Heart right ventricle (tissue), 16 donors: ENCODE results near the gene ZW10. TPM values are rescaled to one million over a fixed set of nuclear protein-coding genes. Genes with fewer than 3 reads are reported as not detected.
"Not testable (repeated sequence)": the region's sequence is repeated elsewhere in the genome, so short reads cannot be mapped to it uniquely, and the experiment has no call there.

Experiments
- ATAC-seq, 8 donors: fragments of 200-7000 bp; cut with Tn5 transposase; one replicate each; pipeline ENCODE4 v1.9.1; 2020; ENCODE audit warnings: mild to moderate bottlenecking in 8 of 8, moderate library complexity in 8 of 8, moderate number of reproducible peaks in 1 of 8
- DNase-seq, 2 donors: peaks; one replicate each; pipeline ENCODE4 v3.0.0-alpha.2; 2020
- H3K27ac ChIP-seq, 10 donors: fragments of 200-600 bp; sonication (generic) in 2 of 10; one replicate each; pipeline versions ENCODE4 v1.5.0 to v1.8.0; 2020 to 2022; ENCODE audit warnings: mild to moderate bottlenecking in 3 of 10
- H3K27me3 ChIP-seq, 7 donors: fragments of 200-600 bp; one replicate each; pipeline ENCODE4 v1.8.0; 2021 to 2022; ENCODE audit warnings: mild to moderate bottlenecking in 2 of 7
- H3K36me3 ChIP-seq, 9 donors: fragments of 200-600 bp; sonication (generic) in 1 of 9; one replicate each; pipeline versions ENCODE4 v1.5.0 to v1.8.0; 2020 to 2022; ENCODE audit warnings: mild to moderate bottlenecking in 2 of 9
- H3K4me1 ChIP-seq, 9 donors: fragments of 200-600 bp; sonication (generic) in 1 of 9; one replicate each; pipeline versions ENCODE4 v1.5.0 to v1.8.0; 2020 to 2022; ENCODE audit warnings: mild to moderate bottlenecking in 4 of 9
- H3K4me3 ChIP-seq, 10 donors: fragments of 200-600 bp; sonication (generic) in 2 of 10; one replicate each; pipeline versions ENCODE4 v1.5.0 to v1.8.0; 2020 to 2022; ENCODE audit warnings: mild to moderate bottlenecking in 7 of 10, moderate library complexity in 2 of 10
- H3K9me3 ChIP-seq, 11 donors: fragments of 200-600 bp in 10 of 11; sonication (generic) in 2 of 11; one replicate each; pipeline versions ENCODE4 v1.5.0 to v1.8.0; 2013 to 2022; ENCODE audit warnings: mild to moderate bottlenecking in 2 of 11, control low read depth in 1 of 11, moderate library complexity in 1 of 11
- CTCF ChIP-seq, 9 donors: fragments of 200-600 bp; sonication (generic) in 2 of 9; IDR thresholded peaks; one replicate each; pipeline versions ENCODE4 v1.5.0 to v1.8.0; 2021 to 2022; ENCODE audit warnings: antibody characterized with exemption in 9 of 9, mild to moderate bottlenecking in 5 of 9, moderate library complexity in 1 of 9
- WGBS, 2 donors: extraction: QIAGEN DNeasy Blood & Tissue Kit; methylation state at CpG; one replicate each; pipeline ENCODE4 v1.1.7; 2013; ENCODE audit warnings: inconsistent platforms in 1 of 2; 5-methylcytosine and 5-hydroxymethylcytosine counted together
- intact Hi-C, 10 donors: fragments of 100-400 bp; cut with DNase I; formaldehyde crosslinking; loops; one replicate each; pipeline versions ENCODE4 v1.11.1 to v1.14.2; 2022
- polyA plus RNA-seq, 2 donors: library from polyadenylated mRNA; stranded (reverse); fragments of 200-250 nt; gene quantifications; one replicate each; pipeline ENCODE4 v1.2.3, GENCODE V29; 2013
- total RNA-seq, 10 donors: library from RNA; stranded (reverse); fragmentation: NEBNext Ultra II Directional in 3 of 10; extraction: Animal tissue kit (Norgen Biotek cat#: 25700) in 3 of 10; gene quantifications; one replicate each; pipeline versions ENCODE4 v1.2.1 to v1.2.4, GENCODE V29; 2021 to 2023
- donor health status: Arrhythmogenic right ventricular cardiomyopathy.
- donor health status: ischemic (EF 13 %, LVEDD 7.1; RV severe dilation, severe dysfunction).
- donor health status: healthy with polysubstance abuse.
- donor health status: DM: no; HTN: yes; CAD: no.
- donor health status: DM: no; HTN: no; CAD: no.
- donor health status: ischemic (EF 25% LVEDD 6.9; RV normal size, moderate dysfunction).
- donor health status: ischemic (EF 25% LVEDD 5.7; RV mildly dilated, moderate dysfunction).
- donor health status: healthy.
- donor health status: DM: yes; HTN: yes; CAD: no.
- donor health status: Ischemic cardiomyopathy.
- donor health status: ischemic (EF 35%, LVEDD 5.7; RV mildly dilated, moderate dysfunction).
- donor health status: nonischemic (EF 11% LVEDD 7.7; RV severe dilation, severe dysfunction).
- donor health status: DM: yes; HTN: yes; CAD: no.
- donor health status: PGD.
- donor health status: ischemic (EF 29% LVEDD 5.4; RV normal size, mild dysfunction).
- donor health status: nonischemic (EF 23%, LVEDD 6.1; RV moderate dilation, normal function).

The ZW10 gene
- total and polyA plus RNA-seq, 12 donors, result 2.2 to 11.4 (median 9.2) TPM

- peak; percentile 22 to 72 (median 52) for ATAC-seq
- Histone ChIP-seq H3K36me3 (peaks cover 0 to 31% (median 0%) of the 10 kb centered on the region in 9 donors), H3K4me1 (peaks cover 0 to 19% (median 17%) of the 10 kb centered on the region in 9 donors), H3K9me3 (no peaks in the 10 kb centered on the region), H3K27ac (peak overlapping the region in 9 of 10 donors; percentile 10 to 89 (median 82)), H3K27me3 (no peaks in the 10 kb centered on the region), H3K4me3 (peak overlapping the region; percentile 48 to 89 (median 76))
- intact Hi-C loops, result no loop called here
- DNase-seq, result no peak
- WGBS, 2 donors, result 0% methylated on average over 10 of the region's 10 CpGs
- no peak for TF ChIP-seq CTCF (IDR thresholded peaks at IDR 0.05)
Observed at GRCh38 chr11:113773092-113773415, 438 bp downstream of the ZW10 start.

- 78 to 83% methylated on average over 3 of the region's 3 CpGs for WGBS, 2 donors
- H3K9me3 ChIP-seq, result no peaks in the 10 kb centered on the region
- peaks cover 0 to 17% (median 12%) of the 10 kb centered on the region in 9 donors for H3K4me1 ChIP-seq
- DNase-seq (no peak), ATAC-seq (no peak)
- H3K4me3 ChIP-seq, result peak overlapping the region in 5 of 10 donors; percentile 57 to 89 (median 81)
- H3K27ac ChIP-seq, result no peak overlapping the region
- intact Hi-C loops, result no loop called here
- no peak for TF ChIP-seq CTCF (IDR thresholded peaks at IDR 0.05)
- peaks cover 0 to 42% (median 0%) of the 10 kb centered on the region in 9 donors for H3K36me3 ChIP-seq
- H3K27me3 ChIP-seq, result no peaks in the 10 kb centered on the region
Observed at GRCh38 chr11:113771964-113772363, 1.5 kb downstream of the ZW10 start.

- H3K9me3 ChIP-seq, result peaks cover 0 to 5% (median 0%) of the 10 kb centered on the region in 11 donors
- H3K36me3 ChIP-seq, result peaks cover 0 to 94% (median 11%) of the 10 kb centered on the region in 9 donors
- WGBS, 2 donors, result 87 to 91% methylated on average over 2 of the region's 2 CpGs
- ATAC-seq (no peak), DNase-seq (no peak)
- no peaks in the 10 kb centered on the region for H3K27me3 ChIP-seq
- TF ChIP-seq CTCF (IDR thresholded peaks at IDR 0.05), result no peak
- peaks cover 0 to 4% (median 0%) of the 10 kb centered on the region in 9 donors for H3K4me1 ChIP-seq
- H3K4me3 ChIP-seq, result no peak overlapping the region
- H3K27ac ChIP-seq, result no peak overlapping the region
- intact Hi-C loops, result no loop called here
Observed at GRCh38 chr11:113764527-113765219, 8.8 kb downstream of the ZW10 start.

GRCh38 chr11:113763040-113763439 is 10.5 kb downstream of the ZW10 start:
- ATAC-seq, DNase-seq: not testable (repeated sequence)
- WGBS, 2 donors, result 98 to 99% methylated on average over 2 of the region's 2 CpGs

DNA sequence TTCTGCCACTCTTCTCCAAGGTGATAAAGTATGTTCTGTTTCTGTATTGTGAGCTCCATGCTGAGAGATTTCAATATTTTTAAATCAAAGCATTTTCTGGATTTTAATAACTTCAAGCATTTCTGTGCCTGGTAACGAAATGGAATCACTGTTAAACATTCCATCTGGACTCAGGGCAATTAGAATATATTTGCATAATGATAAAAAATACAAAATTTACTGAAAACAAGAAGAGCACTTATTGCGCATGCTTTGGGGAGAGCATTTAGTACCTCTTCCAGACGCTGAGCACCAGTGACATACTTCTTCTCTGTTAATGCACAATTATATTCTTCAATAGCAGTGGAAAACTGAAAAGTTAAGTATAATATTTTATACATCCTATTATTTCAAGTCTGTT is 13.3 kb downstream of the ZW10 start:
- H3K4me1 ChIP-seq, result no peaks in the 10 kb centered on the region
- ATAC-seq (no peak), DNase-seq (no peak)
- peaks cover 0 to 5% (median 0%) of the 10 kb centered on the region in 11 donors for H3K9me3 ChIP-seq
- H3K27ac ChIP-seq, result no peak overlapping the region
- H3K4me3 ChIP-seq, result no peak overlapping the region
- intact Hi-C loops, result no loop called here
- no peak for TF ChIP-seq CTCF (IDR thresholded peaks at IDR 0.05)
- no peaks in the 10 kb centered on the region for H3K27me3 ChIP-seq
- peaks cover 0 to 99% (median 44%) of the 10 kb centered on the region in 9 donors for H3K36me3 ChIP-seq
- 91 to 92% methylated on average over 3 of the region's 3 CpGs for WGBS, 2 donors

More at GRCh38 chr11:113763040-113763439, 10.5 kb downstream of the ZW10 start:
- intact Hi-C loops, H3K4me3 ChIP-seq, H3K27me3 ChIP-seq, H3K9me3 ChIP-seq, H3K27ac ChIP-seq, H3K4me1 ChIP-seq: not testable (repeated sequence)
- peaks cover 0 to 96% (median 28%) of the 10 kb centered on the region in 9 donors for H3K36me3 ChIP-seq
